Pulmonary artery endothelial cell (primary cell): ENCODE measurements around the gene SLC25A1. TPM values are rescaled to one million over a fixed set of nuclear protein-coding genes. Genes with fewer than 3 reads are reported as not detected.

Experiments
- DNase-seq: peaks from one replicate; pipeline ENCODE4 v3.0.0-alpha.2; 2011; ENCODE audit warnings: low read depth, low spot score
- total RNA-seq: library from RNA; depleted of rRNA; stranded (reverse); fragments of >200 nt; gene quantifications from 2 replicates; pipeline ENCODE4 v1.2.3, GENCODE V29; 2014

The SLC25A1 gene
- total RNA-seq = 87.9 and 96.3 TPM in 2 replicates

DNA sequence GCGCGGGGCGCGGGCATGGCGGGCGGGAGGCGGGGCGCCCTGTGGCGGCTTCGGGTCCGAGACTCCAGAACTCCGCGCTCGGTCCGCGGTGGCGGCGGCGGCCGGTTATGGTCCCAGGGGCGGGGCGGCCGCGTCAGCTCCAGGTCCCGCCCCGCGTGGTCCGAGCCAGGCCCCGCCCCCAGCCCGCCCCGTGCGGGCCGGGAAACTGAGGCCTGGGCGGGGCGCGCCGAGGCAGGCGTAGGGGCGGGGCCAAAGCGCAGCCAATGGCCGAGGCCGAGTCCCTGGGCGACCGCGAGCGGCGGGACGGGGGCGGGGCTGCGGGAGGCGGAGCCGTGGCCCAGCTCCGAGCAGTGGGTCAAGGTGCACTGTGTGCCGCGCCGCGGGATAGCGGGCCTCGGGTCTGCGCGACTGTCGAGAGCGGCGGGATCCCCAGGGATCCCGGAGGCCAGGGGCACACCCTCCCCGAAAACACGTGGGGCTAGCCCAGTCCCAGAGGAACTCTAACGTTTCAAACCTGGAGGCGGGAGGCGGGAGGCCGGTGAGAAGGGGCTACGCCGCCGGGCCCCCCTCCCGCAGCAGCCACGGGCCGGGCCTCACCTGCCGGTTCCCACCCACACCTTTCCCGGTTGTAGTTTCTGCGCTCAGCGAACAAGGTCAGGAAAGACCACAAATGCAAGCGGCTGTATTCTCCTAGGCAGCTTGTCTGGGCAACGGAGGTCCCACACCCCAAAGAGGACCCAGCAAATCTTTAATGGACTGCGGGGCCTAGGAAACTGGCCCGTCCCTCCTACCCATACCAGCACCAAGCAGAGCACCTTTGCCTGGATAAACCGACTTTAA is at the start of gene SLC25A1:
SLC25A1 (minus strand) TSS at position 80 of the 840 bp plus-strand sequence; CDS start at position 17, 63 bp downstream.
- DNase-seq = peak; percentile 48

DNA sequence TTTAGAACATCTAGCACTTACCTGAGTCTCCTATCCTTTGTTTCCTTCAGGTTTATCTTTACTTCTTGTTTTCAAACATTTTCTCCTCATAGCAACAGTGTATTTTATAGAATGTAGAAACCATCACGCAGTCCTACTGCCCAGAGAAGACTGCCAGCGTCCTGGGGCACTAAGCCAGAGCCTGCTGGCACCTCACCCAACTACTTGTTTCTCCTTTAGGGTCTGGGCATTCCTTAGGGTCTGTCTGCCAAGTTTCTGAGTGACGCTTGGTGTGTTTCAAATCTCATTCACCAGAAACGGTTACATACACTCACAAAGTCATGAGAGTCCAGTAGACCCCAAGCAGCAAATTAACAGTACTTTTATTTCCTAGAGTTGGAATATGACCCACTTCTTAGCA is 49.6 kb upstream of the SLC25A1 start:
- no peak for DNase-seq

DNA sequence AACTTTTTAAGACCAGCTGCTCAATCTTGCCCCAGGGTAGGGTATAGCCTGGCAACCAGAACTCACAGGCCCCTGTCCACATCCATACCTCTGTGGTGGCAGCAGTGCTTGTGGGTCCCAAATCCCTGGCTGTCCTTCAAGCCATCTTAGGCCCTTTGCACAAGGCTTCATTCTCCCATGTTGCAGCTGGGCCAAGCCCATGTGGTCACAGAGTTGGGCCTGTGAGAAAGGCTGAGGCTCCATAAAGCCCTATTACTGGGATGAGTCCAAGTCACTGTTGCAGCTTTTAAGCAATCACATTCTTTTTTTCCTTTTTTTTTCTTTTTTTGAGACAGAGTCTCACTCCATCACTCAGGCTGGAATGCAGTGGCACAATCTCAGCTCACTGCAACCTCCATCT is 47.9 kb upstream of the SLC25A1 start:
- no peak for DNase-seq

DNA sequence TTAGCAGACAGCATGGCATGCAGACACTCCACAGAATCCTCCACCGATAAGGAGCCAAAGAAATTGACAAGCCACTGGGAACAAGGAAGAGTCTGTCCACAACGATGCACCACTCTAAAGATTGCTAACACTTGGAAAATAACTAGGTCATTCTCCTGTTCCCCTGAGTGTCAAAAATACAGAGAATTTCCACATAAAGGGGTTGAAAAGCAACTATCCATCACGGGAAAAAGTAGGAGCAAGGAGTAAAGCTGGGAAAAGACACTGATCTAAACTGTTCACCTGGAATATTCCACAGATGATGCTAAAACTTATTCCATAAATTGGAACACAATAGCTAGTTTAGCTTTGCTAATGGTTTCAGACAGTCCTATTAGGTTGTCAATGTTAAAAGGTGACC is 47.0 kb upstream of the SLC25A1 start:
- no peak for DNase-seq

DNA sequence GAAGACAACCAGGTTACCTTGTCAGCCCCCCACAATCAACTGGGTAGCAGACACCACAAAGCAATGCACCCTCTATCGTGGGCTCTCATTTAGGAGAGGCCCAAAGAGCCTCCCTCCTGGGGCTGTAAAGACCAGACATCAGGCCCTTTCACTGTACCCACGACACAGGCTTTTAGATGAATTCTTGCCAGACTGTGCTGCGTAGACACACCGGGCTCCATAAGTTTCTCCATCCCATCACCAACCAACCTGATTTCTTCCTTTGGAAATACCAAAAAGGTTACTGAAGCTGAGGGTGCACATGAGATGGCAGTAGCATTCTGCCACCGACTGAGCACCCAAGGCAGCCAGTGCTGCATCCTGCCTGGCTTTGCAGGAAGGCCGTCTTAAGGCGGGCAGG is 46.4 kb upstream of the SLC25A1 start:
- no peak for DNase-seq

DNA sequence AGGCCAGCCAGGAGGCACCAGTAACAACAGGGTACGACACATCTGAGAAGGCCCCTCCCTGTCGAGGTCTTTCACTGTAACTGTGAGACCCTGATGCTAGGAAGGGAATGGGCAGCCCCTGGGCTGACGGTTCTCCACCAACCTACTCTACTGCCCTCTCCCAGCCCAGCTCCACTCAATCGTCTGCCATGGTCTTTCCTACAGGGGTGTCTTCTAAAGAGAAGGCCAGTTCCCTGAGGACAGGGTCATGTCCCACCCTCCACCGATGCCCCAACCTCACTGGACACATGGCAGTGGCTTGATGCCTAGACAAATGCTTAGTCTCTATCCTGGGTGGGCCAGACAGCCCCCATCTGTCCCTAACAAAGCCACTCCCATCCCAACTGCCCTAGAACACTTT is 46.0 kb upstream of the SLC25A1 start:
- no peak for DNase-seq

DNA sequence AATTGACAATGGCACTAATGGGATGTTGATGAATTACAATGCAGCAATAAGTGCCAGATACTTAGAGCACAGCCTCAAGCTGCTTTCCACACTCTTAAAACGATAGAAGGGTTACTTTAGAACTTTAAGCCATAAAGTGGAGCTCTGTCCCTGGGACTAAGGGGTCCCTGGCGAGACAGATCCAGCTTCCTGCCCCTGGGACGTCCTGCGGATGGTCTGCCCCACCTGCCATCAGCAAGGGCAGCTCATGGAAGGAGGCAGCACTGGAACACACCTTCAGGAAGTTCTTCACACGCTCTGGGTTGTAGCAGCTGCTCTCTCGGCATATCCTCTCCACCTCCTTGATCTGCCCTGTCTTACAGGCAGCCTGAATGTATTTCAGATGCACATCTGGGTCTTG is 45.1 kb upstream of the SLC25A1 start:
- no peak for DNase-seq

DNA sequence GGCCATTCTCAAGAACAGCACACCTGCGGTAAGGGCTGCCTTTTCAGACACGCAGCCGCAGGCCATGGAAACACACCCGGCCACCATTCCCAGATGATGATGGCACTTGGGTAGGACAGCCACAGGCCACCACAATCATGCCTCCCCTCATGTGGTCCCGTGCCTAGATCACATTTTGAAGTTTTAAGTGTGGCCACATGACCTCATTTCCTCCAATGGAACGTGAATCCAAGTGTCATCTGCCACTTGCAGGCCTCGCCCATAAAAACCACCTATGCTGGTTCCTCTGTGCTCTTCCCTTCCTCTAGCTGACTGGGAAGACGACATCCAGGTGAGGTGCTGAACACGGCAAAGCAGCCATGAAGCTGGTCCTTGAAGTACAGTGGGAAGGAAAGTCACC is 44.6 kb upstream of the SLC25A1 start:
- DNase-seq = no peak

DNA sequence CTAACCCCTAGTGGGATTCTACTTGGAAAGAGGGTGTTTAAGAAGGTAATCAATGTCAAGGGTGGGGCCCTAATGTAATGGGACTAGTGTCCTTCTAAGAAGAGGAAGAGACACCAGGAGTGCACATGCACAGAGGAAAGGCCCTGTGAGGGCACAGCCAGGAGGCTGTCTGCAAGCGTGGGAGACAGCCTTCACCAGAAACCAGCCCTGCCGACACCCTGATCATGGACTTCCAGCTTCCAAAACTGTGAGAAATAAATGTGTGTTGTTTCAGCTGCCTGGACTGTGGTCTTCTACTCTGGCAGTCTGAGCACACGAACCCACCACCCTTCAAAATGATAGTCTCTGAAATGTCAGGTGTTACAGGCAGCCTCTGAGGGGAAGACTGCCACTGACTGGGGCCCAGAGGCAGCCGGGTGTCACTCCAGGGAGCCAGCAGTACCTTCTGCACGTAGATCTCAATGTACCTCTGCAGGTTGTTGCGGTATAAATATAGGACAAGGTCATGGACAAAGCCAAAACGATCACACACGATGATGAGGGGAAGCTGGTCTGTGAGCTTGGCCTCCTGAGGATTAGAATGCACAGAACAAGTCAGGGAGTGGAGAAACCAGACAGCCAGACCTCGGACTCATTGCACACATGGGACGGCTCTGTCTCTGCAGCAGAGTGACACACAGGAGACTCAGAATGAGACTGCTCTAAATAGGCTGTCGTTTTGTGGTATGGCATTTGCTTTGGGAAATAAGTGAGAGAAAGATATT is 43.9 kb upstream of the SLC25A1 start:
- DNase-seq = no peak

DNA sequence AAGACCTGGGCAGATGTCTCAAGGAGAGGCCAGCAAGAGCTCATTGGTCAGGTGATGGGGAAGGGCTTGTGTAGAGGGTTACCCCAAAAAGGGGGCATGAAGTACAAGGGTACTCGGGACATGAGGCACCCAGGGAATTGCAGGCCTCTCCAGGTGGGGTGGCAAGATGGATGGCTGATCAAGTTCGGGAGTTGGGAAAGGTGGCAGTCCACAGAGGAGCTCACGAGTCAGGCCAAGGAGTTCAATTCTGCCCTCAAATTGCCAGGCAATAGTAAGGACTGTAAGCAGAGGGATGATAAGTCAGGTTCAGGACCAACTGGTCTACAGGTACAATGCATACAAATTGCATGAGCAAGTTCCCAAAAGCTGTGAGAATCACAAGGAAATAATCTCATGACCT is 42.3 kb upstream of the SLC25A1 start:
- no peak for DNase-seq

DNA sequence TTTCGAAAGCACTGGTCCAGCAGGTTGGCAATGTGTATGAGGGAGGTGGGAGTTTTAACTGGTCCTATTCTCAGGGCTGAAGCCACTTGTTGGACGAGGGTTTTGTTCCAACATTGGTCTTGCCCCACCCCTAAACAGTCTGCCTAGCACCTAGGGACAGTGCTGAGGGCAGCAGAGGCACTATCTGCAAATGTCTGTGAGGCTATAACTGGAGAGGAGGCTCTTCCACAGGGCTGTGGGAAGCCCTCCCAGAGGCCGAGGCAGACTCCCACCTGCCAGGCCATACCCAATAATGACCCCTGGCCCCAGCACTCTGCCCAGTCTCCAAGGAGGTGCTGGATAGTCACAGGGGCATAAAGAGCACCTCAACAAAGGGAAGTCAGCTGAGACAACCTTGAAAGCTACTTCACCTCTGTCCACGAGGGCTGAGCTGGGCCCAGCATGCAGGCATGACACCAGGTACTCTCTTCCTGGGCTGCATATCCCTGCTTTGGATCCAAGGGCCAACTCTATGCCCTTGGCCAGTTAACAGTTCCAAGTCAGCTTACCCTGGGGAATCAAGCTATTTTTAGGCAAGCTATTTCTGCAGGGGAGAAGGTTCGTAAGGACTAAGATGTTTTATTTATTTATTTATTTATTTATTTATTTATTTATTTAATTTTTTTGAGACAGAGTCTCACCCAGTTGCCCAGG is 40.2 kb upstream of the SLC25A1 start:
- no peak for DNase-seq

DNA sequence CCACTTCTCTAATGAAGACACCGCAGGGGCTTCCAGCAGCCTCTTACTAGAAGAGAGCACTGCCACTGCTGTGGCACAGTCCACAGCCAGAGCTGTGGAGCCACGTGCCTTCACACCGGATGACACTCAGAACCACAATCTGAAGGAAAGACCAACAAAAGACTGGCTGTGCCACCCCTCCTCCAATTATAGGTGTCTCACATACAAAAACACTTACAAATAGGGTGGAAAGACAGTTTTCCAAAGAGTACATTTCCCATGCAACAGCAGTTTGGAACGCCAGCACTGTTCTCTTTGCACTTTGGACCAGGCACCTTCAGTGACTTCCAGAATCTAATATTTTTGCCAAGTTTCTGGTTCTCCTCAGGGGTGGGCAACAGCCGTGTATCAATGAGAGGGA is 38.0 kb upstream of the SLC25A1 start:
- DNase-seq = no peak

DNA sequence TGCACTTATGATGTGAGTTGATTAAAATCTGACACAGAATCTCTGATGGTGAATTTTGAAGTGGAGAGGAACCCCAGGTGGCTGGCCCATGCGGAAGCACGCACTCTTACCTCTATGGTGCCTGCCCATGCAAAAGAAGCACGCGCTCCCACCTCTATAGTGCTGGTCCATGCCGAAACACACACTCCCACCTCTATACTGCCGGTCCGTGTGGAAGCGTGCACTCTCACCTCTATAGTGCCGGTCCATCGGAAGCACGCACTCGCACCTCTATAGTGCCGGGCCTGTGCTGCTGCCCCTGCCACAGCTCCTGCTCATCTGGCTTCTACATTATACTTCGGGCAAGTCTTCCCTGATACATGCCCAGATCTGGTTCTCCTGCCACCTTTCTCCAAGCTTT is 36.8 kb upstream of the SLC25A1 start:
- no peak for DNase-seq

DNA sequence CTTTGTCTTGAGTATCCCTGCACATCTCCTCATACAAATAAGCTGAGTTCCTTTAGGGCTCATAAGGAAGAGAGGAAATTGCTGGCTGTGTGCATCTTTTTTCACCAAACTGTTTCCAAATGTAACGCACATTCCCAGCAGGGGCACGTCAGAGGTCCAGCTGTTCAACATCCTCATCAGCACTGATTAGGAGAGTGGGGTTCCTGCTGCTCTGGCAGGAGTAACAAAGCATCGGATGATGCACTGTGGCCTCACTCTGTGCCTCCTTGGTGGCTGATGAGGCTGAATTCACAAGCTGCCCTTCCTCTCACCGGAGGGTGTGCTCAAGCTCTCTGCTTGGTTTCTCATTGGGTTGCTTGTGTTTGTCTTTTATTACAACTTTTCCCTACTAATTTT is 35.5 kb upstream of the SLC25A1 start:
- no peak for DNase-seq

DNA sequence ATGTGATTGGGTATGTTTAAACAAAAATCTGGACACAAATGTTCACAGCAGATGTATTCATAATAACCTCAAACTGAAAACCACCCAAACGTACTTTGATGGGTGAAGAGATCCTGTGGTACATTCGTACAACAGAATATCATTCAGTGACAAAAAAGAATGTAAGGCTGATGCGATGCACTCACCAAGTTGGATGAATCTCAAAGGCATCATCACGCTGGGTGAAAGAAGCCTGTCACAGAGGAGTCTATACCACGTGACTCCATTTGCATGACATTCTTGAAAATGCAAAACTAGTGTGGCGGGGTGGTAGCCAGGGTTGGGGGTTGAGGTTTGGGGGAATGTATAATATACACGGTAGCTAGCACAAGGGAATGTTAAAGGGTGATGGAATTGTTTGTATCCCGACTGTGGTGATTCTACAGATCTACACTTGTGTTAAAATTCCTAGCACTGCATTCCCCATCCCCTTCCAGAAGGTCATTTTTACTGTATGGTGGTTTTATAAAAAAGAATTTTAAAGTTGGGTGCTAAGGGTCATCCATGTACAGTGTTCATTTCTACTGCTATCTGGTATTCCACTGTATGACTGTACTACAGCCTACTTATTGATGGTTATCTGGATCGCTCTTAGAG is 35.0 kb upstream of the SLC25A1 start:
- DNase-seq = no peak

DNA sequence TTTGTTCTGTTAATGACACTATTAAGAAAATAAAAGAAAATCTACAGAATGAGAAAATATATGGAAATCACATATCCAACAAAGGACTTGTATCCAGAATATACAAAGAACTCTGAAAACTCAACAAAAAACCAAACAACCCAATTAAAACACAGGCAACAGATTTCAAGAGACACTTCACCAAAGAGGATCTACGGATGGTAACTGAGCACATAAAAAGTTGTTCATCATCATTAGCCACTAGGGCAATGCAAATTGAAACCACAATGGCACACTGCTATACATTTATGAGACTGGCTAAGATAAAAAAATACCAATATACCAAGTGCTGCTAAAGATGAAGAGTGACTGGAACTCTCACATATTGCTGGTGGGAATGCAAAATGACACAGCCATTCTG is 34.5 kb upstream of the SLC25A1 start:
- no peak for DNase-seq

DNA sequence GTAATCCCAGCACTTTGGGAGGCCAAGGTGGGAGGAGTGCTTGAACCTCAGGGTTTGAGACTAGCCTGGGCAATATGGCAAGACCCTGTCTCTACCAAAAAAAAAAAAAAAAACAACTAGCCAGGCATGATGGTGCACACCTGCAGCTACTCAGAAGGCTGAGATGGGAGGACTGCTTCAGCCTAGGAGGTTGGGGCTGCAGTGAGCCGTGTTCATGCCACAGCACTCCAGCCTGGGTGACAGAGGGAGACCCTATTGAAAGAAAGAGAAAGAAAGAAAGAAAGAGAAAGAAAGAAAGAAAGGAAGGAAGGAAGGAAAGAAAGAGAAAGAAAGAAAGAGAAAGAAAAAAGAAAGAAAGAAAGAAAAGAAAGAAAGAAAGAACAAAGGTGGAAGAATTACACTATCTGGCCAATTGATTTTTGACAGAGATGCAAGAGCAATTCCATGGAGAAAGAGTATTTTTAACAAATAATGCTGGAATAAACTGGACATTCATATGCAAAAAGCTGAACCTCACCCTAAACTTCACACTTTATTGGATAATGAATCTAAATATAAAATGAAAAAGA is 33.9 kb upstream of the SLC25A1 start:
- no peak for DNase-seq

DNA sequence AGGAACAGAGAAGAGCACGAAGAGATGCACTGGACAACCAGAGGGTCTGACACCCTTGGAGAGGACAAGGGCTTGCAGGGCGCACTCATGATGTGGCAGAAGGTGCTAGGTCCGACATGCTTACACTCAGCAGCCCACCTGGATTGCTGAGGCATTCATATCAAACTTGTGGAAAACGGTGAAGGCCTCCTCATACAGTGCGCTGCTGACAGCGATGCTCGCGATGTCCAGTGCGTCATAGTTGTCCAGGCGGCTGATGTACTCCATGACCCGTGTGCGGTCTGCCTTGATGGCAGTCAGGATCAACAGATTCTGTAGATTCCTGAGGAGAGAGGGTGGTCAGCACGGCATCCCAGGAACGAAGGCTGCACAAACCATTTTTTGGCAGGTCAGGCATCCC is 31.7 kb upstream of the SLC25A1 start:
- no peak for DNase-seq

DNA sequence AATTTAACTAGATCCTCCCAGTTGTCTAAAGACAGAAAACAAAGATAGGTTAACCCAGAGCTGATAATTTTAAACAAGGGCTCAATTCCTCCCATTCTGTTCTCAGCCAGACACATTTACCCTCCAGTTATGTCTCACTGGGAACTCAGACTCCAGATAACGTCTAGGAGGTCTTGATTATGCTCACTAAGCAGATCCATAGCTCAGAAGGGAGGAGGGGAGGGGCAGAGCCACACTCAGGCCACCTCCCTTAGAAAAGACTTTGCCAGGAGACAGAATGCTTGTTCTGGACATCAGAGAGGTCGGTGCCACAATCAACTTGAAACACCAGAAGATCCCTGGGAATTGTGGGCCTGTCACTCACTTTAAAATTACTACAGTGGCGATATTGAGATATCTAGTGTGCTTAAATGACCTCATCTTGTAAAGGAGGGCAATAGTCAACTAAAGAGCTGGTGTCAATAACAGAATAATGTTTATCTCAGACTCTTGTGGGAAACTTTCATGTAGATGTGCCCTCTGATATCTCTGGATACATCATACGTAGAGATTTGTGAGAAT is 29.8 kb upstream of the SLC25A1 start:
- DNase-seq = no peak

DNA sequence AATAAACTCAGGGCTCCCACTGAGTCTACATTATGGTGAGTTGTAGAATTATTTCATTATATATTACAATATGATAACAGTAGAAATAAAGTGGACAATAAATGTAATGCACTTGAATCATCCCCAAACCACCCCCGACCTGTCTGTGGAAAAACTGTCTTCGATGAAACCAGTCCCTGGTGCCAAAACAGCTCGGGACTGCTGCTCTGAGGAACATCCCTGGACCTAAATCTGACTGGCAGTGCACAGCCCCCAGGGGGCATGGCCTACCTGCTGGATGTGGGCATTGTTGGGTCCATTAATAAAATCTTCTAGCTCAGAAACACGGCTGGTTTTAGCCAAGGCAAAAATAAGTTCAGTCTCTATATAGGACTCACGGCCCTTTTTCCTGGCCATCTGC is 29.3 kb upstream of the SLC25A1 start:
- no peak for DNase-seq

DNA sequence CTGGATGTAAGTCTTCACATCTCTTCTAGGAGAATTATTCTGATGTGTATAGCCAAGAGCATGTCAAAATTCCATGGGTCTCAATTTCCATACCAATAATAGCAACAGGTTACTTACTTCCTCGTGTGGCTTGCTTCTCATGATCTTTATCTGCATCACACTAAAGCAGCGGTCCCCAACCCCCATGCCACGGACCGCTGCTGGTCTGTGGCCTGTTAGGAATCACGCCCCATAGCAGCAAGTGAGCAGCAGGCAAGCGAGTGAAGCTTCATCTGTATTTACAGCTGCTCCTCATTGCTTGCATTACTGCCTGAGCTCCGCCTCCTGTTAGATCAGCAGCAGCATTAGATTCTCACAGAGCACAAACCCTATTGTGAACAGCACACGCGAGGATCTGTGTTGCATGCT is 28.9 kb upstream of the SLC25A1 start:
- no peak for DNase-seq
